NCI-H82 treated with DMSO at 0.1 percent for 48 hours (cell line): Measurements from ENCODE around the gene CLDN2.

ENCODE experiments used
- DNase-seq: peaks from one replicate; lab custom pipeline; 2025; ENCODE audit not compliant: unreplicated experiment; lab: John Stamatoyannopoulos, UW

Gene CLDN2

DNA sequence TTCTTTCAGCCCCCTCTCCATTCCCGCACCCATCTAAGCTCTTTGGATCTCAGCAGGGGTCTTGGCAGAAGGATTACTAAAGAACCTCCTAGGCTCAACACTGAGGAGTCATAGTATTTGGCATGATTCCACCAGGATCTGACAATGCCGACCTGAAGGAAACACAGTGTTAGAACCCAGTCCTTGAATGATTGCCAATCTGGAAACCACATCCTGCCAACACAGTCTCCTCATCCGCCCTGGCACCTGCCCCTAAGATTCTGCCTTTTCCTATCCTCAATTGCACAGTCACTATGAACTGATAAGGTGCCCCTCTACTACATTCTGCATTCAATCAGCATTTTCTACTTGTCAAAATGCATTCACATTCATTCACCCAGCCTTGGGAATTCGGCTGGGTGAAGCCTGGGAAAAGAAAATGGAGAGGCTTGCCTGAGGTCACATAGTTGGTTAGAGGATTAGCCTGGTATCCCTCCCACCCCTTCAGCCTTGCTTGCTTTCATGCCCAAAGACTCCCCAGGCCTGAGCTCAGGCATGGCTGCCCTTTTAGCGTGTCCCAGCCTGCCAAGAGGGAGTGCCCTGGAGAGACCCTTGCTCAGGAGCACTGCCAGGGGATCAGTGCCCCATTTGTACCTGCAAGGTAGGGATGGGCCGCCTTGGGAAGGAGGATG, 2.2 kb upstream of the CLDN2 start:
- DNase-seq, result no peak

DNA sequence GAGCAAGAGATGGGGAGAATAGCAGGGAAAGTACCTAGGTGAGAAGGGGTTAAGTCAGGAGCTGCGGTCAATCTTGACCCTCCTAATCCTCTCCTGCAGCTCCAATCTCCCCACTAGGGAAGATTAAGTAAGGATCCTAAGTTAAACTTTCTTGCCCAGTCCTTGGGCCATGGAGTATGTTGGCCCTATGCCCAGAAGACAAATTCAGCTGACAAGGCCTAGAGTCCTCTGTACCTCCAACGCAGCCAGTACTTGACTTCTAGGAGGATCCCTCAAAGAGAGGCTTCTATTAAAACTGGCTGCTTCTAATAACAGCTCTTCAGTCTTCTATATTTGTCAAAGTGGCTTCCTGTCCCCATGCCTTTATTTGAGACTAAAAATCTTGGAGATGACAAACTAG, 1.4 kb downstream of the CLDN2 start:
- no peak for DNase-seq

DNA sequence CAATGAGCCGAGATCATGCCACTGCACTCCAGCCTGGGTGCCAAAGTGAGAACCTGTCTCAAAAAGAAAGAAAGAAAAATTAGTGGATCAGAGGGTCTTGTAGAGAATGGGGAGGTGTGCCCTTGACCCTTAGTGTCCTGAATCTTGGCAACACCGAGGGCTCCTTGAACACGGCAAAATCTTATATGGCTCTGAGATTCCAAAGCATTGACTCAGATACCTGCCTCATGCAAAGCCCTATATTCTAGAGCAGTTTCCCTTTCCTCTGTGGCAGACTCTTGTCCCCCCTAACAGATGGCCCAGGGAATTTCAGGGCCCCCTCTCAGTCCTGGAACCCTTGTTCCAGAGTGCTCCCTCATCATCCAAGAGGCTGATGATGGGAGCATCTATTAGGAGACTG, 6.8 kb downstream of the CLDN2 start:
- no peak for DNase-seq

DNA sequence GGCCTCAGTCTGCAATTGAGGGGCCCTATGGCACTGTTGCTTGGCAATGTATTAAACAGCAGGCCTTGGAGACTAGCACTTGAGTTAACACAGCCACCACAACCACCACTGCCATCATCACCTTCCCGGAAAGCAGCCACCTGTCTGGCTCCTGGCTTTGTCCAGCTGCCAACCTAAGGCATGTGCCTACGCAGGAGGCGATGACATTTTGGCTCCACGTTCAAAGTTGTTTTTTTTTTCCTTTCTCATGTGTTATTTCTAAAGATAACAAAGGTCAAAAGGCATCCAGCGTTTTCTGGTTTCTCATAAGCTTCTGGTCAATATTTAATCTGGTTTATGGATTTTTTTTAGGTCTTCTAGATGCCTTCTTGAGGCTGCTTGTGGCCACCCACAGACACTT, 7.5 kb downstream of the CLDN2 start:
- DNase-seq, result no peak

DNA sequence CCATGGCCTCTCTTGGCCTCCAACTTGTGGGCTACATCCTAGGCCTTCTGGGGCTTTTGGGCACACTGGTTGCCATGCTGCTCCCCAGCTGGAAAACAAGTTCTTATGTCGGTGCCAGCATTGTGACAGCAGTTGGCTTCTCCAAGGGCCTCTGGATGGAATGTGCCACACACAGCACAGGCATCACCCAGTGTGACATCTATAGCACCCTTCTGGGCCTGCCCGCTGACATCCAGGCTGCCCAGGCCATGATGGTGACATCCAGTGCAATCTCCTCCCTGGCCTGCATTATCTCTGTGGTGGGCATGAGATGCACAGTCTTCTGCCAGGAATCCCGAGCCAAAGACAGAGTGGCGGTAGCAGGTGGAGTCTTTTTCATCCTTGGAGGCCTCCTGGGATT, 8.0 kb downstream of the CLDN2 start:
- DNase-seq, result no peak

DNA sequence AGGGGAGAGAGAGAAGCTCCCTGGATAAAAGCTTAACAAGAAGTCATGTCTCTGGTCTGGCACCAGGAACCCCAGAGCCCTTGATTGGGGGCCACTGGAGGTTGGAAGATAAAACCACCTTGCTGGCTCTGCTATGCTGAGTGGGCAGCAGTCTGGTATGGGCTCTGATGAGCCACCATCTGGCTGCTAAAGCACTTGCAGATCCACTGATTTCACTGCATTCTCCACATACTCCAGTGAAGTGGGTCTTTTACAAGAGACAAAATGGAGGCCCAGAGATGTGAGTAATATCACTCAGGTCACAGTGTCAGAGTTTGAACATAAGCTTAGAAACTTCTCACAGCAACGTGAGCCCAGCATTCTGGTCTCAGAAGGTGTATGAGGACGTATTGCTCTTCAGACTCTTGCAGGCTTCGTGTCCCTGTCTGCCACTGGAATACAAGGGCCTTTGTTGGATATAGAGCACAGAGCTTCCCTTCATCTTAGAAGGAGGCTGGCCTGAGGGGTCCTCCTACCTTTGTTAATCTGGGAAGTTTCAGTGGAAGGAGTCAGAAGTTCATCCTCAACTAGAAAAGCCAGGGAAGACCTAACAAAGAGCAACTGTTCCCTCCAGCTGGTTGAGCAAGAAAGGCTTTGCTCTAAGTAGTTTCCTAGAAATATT, 11.8 kb downstream of the CLDN2 start:
- no peak for DNase-seq

DNA sequence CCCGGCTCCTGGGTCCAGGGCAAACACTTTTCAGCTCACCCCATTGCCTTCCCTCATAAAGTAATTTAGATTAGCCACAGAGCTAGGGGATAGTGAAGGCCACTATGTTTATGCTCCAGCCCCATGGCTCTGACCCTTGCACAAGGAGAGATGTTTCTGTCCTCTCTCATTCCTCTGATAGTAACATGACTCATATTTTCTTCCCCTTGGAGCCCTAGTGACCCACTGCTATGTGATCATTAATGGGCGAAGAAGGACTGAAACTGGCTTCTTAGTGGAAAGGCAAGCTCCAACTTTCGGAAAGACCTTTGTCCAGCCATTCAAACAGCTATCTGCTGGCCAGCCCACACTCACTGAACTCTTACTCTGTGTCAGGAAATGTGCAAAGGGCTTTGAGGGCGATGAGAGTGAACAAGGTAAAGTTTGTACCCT, 12.3 kb downstream of the CLDN2 start:
- DNase-seq, result no peak

DNA sequence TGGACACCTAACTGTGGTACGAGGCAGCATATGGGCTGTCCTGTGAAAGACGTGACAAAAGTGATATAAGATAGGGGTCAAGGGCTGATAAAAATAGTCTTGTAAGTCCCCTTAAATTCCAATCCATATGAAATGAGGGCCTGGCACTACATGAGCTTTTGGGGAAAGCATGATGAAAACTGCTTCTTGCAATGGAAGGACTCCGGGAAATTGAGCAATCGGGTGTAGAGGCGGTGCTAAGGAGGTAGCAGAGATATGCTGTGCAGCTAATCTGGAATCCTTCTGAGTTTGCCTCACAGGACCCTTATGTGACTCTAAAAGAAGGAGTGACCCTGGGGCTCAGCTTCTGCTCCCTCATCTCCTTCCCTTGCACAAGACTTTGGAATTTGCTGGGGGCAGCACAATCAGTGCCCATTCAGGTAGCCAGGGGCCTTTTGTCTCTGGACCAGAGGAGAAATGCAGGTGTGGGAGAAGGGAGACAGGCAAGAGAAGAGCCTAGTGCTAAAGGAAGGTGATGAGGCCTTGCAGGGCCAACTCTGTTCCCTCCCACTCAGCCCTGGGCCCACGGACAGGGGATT, 12.8 kb downstream of the CLDN2 start:
- DNase-seq, result no peak

DNA sequence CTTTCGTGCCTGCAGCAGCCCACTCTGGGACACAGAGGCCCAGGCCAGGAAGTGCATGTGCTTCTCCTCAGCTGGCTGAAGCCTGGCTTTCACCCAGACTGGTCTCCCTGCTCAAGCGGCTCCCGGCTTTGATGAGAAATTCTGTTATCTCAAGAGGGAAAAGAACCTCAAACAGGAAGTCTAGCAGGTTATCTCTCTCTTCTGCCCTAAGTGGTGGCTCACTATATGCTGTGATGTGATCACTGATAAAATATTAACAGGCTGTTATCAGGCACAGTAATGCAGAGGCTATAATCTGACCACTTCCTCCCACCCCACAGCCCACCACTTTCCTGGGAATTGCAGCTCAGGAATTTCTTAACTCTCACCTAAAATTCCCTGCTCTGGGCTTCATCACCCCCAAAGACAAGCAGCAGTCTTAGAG, 13.3 kb downstream of the CLDN2 start:
- no peak for DNase-seq

DNA sequence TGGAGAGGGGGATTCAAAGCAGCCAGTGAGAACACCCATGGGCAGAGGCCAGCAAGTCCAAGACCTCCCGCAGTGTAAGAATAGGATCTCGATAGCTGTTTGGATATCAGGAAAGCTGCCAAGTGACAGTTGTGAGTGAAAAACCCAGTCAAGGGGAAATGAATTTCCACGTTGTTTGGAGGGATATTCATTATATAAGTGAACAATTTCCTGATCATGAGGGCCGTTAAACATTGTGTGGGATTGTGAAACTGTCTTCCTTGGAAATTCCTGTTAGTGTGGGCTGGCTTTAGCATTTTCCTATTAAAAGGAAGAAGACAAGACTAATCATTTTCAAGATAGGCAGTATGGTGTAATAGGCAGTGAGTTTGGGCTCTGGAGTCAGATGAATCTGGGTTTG, 15.0 kb downstream of the CLDN2 start:
- no peak for DNase-seq

DNA sequence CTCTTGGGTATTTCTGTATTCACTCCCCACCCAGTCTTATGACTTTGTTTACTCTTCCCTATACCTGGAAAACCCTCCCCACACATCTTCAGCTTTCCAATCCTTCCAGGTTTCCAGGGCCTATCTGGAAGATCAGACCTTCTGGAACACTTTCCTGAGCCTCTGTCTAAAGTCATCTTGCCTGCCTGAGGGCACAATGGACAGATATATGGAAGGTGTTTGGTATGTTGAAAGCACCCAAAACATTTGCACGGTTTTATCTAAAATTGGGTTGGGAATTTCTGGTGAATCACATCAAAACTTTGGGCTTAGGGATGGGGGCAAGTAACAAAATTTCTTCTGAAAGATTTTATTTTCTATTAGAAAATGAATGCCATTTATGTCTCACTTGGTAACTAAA, 16.0 kb downstream of the CLDN2 start:
- DNase-seq, result no peak

DNA sequence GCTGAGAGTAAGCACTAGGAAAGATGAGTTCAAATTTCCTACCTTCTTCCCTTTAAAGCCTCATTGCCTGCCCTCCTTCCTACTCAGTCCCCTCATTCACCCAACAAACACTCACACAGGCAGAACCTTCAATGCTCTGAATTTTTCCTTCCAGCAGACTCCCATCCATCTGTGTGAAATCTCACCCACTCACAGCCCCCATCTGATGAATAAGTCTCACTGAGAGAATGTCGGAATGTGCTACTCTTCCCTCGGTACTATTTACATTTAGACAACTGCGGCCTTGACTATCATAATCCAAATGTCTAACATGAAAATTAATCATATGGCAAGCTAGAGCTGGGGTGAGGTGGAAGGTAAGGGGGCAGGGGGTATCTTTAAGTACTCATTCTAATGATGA, 19.4 kb downstream of the CLDN2 start:
- no peak for DNase-seq

DNA sequence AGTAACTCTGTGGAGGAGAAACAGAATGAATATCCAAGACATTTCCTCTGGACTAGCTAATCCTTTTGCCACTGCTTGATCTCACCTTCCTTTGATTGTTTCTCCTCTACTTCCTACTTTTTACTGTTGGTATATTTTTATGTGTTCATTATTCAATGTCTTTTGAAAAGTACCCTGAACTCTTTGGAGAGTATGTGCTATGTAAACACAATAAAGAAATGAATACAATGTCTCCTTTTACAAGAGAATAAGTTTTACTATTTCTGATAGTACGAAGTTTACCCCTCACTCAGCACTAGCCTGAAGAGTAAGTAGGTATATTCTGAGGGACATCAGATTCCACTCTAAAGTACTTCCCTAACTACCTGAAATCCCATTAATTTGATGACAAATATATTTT, 19.9 kb downstream of the CLDN2 start:
- no peak for DNase-seq

DNA sequence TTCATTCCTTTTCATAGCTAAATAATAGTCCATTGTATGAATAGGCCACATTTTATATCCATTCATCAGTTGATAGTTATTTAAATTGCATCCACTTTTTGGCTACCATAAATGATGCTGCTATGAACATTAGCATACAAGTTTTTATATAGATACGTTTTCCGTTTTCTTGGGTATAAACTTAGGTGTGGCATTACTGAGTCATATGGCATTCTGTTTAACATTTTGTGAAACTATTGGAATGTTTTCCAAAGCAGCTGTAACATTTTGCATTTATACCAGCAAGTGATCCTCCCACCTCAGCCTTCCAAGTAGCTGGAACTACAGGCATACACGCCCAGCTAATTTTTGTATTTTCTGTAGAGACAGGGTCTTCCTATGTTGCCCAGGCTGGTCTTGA, 26.3 kb downstream of the CLDN2 start:
- no peak for DNase-seq

DNA sequence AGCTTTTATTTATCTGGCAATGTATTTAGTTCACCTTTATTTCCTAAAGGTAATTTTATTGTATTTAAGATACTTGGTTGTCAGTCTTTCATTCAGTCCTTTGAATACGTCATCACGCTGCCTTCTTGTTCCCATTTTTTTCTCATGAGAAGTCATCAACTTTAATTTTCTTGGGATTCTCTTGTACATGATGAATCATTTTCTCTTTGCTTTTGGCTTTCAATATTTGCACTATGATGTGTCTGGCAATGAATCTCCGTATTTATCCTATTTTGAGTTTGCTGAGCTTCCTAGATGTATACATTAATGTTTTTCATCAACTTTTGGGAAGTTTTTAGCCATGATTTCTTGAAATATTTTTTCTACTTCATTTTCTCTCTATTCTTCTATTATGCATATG, 28.4 kb downstream of the CLDN2 start:
- no peak for DNase-seq

DNA sequence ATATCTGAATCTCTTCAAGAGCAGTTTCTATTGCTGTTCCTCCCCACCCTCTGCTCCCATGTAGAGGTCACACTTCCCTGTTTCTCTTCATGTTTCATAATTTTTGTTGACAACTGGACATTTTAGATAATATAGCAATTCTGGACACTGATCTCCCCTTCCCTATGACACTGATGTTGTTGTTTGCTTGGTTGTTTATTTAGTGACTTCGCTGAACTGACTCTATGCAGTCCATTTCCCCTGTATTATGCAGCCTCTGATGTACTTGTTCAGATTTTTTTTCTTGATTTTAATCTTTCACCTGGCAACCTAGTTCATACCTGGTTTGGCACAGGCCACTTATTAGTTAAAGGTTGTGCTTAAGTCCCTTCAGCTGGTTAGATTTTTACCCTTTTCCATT, 29.2 kb downstream of the CLDN2 start:
- DNase-seq, result no peak

DNA sequence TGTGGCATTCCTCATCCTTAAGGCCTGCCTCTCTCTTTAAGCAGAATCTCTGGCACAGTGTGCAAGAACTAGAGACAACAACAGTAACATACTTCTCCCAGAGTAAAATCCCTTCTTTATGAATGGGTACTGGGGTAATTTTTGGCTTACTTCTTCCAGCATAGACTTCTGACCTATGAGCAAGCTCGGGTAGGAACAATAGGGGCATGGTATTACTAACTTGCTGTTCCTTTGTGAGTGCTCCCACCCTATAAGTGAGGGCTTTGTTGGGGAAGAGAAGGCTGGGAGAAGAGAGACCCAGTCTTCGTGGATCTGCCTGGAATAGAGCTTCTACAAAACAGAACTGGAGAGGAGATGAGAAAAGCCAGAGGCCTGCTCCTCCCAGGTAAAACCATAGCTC, 30.2 kb downstream of the CLDN2 start:
- no peak for DNase-seq

DNA sequence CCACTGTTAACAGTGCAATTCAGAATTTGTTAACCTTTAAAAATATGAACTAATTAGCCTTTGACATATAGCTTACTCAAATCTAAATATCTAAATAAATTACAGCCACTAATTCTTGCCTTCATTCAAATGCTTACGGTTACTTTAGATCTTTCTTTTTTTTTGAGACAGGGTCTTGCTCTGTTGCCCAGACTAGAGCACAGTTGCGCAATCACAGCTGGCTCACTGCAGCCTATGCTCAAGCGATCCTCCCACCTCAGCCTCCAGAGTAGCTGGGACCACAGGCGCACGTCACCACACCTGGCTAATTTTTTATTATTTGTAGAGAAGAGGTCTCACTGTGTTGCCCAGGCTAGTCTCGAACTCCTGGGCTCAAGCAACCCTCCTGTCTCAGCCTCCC, 31.0 kb downstream of the CLDN2 start:
- no peak for DNase-seq

DNA sequence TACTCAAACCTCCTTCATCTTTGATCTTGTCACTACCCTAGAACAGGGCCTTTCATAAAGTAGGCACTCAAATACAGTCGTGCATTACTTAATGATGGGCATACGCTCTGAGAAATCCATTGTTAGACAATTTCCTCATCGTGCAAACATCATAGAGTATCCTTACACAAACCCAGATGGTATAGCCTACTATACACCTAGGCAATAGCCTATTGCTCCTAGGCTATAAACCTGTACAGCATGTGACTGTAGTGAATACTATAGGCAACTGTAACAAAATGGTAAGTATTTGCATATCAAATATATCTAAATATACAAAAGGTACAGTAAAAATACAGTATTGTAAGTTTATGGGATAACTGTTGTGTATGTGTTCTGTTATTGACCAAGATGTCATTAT, 31.9 kb downstream of the CLDN2 start:
- no peak for DNase-seq

DNA sequence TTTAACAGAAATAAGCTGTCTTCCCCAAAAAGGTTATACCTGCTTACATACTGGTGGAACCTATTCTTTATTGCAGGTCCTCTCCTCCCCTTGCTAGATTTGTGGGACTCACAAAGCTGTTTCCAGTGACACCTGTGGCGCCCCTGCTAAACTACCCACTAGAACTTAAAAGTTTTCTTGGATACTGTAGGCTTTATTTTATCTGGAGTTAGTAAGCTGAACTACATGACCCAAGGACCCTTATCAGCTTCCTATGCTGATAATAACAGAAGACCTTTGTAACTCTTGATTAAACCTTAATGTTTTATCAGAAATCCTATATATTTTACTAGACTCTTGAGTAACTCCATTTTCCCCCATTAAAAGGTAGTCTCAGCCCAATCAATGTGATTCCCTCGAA, 32.3 kb downstream of the CLDN2 start:
- no peak for DNase-seq

DNA sequence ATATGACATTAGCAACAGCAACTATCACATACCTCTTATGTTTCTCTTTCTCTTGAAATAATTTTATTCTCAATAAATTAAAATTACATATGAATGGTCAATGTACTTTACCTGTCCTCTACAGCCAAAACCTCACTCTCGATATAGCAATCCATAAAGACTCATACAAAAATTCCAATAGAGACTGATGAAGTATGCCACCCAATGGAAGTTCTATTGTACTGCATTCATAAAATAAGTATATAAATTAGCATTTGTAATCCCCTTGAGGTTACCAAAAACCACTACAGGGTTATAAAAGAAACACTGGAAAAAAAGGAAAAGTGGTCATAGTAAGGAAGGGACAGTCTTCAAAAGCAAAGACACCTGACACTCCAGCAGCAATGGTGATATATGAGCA, 32.8 kb downstream of the CLDN2 start:
- no peak for DNase-seq

DNA sequence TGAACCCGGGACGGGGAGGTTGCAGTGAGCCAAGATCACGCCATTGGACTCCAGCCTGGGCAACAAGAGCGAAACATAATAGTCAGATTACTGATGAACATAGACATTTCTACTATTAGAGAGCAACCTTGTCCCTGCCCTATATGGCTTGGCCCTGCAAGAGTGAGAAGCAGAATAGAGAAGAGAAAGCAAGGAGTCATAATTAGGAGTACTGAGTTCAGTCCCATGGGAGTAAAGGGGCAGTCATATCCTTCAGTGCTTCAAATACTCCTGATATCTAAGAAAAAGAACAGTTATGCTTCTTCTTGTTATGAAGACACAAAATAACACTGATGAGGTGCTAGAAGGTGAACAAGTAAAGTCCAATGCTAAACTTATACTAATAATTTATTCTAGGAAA, 33.8 kb downstream of the CLDN2 start:
- no peak for DNase-seq
